ENCODE data around the gene GPR4. TPM values are rescaled to one million over a fixed set of nuclear protein-coding genes. Genes with fewer than 3 reads are reported as not detected.
A peak's percentile ranks its signal among the peaks of the same experiment; 100 is the strongest.

GPR4 gene
- total and polyA plus RNA-seq, 8 donors = 0.56 to 3.0 (median 1.1) TPM

DNA sequence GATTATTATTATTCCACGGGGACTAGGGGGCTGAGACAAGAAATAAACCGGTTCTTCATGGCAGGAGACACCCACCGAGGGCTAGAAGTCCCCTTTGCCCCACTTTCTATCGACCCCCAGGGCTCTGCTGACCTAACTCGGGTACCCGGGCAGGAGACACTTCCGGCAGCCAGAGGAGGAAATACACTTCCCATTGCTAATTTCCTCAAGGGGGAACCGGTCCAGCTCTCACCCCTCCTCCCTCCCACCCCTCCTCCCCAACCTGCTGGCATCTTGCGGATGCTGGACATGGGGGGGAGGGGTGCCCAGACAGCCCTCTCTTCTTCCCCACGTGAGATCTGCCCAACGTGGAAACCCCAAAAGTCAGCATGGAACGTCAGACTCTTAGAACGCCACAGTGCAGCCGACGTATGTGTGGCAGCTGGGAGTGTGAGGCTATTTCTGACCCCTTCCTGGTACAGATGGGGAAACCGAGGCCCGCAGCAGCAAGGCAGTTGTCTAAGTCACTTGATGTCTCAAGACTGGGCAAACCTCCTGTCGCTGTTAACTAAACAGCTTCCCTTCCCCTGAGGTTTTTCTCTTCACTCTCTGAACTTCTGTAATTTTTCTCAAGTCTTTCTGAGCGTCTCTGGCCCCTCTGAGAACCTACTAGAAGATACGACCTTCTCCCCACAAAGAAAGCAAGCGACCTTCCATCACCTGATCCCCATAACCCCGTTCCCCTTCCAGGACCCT, 3.6 kb downstream of the GPR4 start:
- Histone ChIP-seq H3K27me3 (peaks cover 0 to 4% (median 0%) of the 10 kb centered on the region in 4 donors), H3K4me3 (no peak overlapping the region)
- peak in 3 of 4 donors; percentile 37 to 48 (median 48) for ATAC-seq

DNA sequence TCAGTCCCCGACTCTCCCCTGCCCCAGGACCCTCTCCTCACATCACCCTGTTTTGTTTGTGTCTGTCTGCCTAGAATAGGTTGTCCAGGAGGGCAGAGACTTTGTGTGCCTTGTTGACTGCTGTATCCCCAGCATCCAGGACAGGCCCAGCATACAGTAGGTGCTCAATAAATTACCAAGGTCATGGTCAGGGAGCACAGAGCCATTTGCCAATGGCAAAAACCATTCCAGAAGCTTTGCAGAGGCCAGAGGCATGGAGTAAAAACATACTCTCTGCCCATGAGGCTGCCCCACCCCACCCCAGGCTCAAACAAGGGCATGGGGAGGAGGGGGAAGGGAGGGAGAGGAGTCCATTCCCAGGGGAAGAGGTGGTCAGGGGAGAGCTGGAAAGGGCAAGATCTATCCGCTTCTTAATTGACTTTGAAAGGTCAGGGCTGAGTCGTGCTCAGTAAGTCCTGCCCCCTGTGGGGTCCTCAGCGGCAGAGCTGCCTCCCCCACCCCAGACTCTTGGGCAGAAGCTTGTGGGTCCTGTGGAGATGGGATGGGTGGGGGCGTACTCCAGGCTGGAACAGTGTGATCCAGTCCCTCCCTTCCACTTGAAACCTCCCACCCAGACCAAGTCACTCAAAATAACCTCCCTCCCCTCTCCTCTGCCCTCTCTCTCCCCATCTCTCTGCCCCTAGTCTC, 4.4 kb downstream of the GPR4 start:
- Histone ChIP-seq H3K27ac (no peak overlapping the region), H3K27me3 (peaks cover 0 to 4% (median 0%) of the 10 kb centered on the region in 4 donors)
- 25 to 34% methylated on average over 4 to 5 of the region's 5 CpGs for WGBS, 2 donors

More for the DNA sequence above, 3.6 kb downstream of the GPR4 start:
- Histone ChIP-seq H3K4me1 (no peaks in the 10 kb centered on the region), H3K9me3 (no peaks in the 10 kb centered on the region), H3K27ac (no peak overlapping the region), H3K36me3 (no peaks in the 10 kb centered on the region)
- DNase-seq (no peak), FAIRE-seq (no peak)
- 3 to 5% methylated on average over 22 of the region's 22 CpGs for WGBS, 2 donors
- intact Hi-C loops (cut with DNase I) = no loop called here
- TF ChIP-seq, protein P1, sequence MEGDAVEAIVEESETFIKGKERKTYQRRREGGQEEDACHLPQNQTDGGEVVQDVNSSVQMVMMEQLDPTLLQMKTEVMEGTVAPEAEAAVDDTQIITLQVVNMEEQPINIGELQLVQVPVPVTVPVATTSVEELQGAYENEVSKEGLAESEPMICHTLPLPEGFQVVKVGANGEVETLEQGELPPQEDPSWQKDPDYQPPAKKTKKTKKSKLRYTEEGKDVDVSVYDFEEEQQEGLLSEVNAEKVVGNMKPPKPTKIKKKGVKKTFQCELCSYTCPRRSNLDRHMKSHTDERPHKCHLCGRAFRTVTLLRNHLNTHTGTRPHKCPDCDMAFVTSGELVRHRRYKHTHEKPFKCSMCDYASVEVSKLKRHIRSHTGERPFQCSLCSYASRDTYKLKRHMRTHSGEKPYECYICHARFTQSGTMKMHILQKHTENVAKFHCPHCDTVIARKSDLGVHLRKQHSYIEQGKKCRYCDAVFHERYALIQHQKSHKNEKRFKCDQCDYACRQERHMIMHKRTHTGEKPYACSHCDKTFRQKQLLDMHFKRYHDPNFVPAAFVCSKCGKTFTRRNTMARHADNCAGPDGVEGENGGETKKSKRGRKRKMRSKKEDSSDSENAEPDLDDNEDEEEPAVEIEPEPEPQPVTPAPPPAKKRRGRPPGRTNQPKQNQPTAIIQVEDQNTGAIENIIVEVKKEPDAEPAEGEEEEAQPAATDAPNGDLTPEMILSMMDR (IDR thresholded peaks at IDR 0.05) = no peak

GRCh38 chr19:45595814-45596213, 6.2 kb downstream of the GPR4 start:
- no peak overlapping the region for H3K27ac ChIP-seq
- H3K4me3 ChIP-seq = no peak overlapping the region
- intact Hi-C loops (cut with DNase I) = no loop called here
- H3K27me3 ChIP-seq = peaks cover 0 to 9% (median 0%) of the 10 kb centered on the region in 4 donors
- H3K36me3 ChIP-seq = no peaks in the 10 kb centered on the region
- no peak for FAIRE-seq
- TF ChIP-seq, protein P1 (IDR thresholded peaks at IDR 0.05) = no peak
- H3K4me1 ChIP-seq = no peaks in the 10 kb centered on the region
- WGBS, 2 donors = 48 to 59% methylated on average over 6 of the region's 6 CpGs
- no peak for DNase-seq
- H3K9me3 ChIP-seq = no peaks in the 10 kb centered on the region
- ATAC-seq = no peak

More for the DNA sequence above, 4.4 kb downstream of the GPR4 start:
- intact Hi-C loops (cut with DNase I) = no loop called here
- Histone ChIP-seq H3K9me3 (no peaks in the 10 kb centered on the region), H3K4me1 (no peaks in the 10 kb centered on the region), H3K36me3 (no peaks in the 10 kb centered on the region), H3K4me3 (no peak overlapping the region)
- DNase-seq = no peak
- TF ChIP-seq, protein P1 (IDR thresholded peaks at IDR 0.05) = no peak
- ATAC-seq = no peak
- no peak for FAIRE-seq

GRCh38 chr19:45593520-45593919, 8.5 kb downstream of the GPR4 start:
- WGBS, 2 donors = 5 to 9% methylated on average over 1 of the region's 1 CpG
- Histone ChIP-seq H3K27ac (no peak overlapping the region), H3K36me3 (no peaks in the 10 kb centered on the region), H3K4me3 (no peak overlapping the region), H3K9me3 (no peaks in the 10 kb centered on the region), H3K4me1 (no peaks in the 10 kb centered on the region), H3K27me3 (peaks cover 0 to 13% (median 0%) of the 10 kb centered on the region in 4 donors)
- TF ChIP-seq, protein P1 (IDR thresholded peaks at IDR 0.05) = no peak
- FAIRE-seq = no peak
- ATAC-seq = no peak
- DNase-seq = no peak
- intact Hi-C loops (cut with DNase I) = no loop called here

DNA sequence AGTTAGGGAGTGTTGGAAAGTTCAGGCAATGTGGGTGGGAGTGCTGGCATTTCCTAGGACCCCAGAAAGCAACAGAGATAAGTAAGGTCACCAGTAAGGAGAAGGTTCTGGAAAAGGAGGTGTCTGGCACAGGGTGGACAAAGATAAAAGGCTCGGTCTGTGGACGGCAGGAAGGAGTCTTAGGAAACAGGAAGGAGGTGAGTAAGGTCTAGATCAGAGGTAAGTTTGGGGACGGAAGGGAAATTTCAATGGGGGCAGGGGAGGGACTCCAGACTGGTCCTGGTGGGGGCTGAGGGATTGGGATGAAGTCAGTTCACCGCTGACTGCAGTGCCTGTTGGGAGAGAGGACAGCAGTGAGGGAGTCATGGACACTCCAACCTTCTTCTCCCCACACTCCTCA, 9.6 kb downstream of the GPR4 start:
- TF ChIP-seq, protein P1 (IDR thresholded peaks at IDR 0.05) = no peak
- ATAC-seq = no peak
- intact Hi-C loops (cut with DNase I) = no loop called here
- Histone ChIP-seq H3K27ac (no peak overlapping the region), H3K4me3 (no peak overlapping the region), H3K4me1 (no peaks in the 10 kb centered on the region), H3K27me3 (peaks cover 0 to 13% (median 0%) of the 10 kb centered on the region in 4 donors), H3K9me3 (no peaks in the 10 kb centered on the region), H3K36me3 (no peaks in the 10 kb centered on the region)
- FAIRE-seq = no peak
- DNase-seq = no peak
- 39 to 50% methylated on average over 4 of the region's 4 CpGs for WGBS, 2 donors

Measured in pancreas (tissue), 10 donors.